Retinal pigment epithelial cell (primary cell): ENCODE measurements around the gene DOCK2.
A peak's percentile ranks its signal among the peaks of the same experiment; 100 is the strongest.

Experiments
- DNase-seq: peaks from one replicate; pipeline ENCODE4 v3.0.0-alpha.2; 2010; ENCODE audit warnings: low read depth
- H3K4me3 ChIP-seq: 2 replicates; pipeline ENCODE4 v1.5.1; 2011; ENCODE audit warnings: mild to moderate bottlenecking, low read length, control low read depth, moderate library complexity
- TF ChIP-seq, protein P1 (sequence below): conservative IDR thresholded peaks from 2 replicates; pipeline ENCODE4 v1.5.1; 2011; ENCODE audit warnings: low read depth, low read length, control low read depth, inconsistent platforms

Gene DOCK2

DNA sequence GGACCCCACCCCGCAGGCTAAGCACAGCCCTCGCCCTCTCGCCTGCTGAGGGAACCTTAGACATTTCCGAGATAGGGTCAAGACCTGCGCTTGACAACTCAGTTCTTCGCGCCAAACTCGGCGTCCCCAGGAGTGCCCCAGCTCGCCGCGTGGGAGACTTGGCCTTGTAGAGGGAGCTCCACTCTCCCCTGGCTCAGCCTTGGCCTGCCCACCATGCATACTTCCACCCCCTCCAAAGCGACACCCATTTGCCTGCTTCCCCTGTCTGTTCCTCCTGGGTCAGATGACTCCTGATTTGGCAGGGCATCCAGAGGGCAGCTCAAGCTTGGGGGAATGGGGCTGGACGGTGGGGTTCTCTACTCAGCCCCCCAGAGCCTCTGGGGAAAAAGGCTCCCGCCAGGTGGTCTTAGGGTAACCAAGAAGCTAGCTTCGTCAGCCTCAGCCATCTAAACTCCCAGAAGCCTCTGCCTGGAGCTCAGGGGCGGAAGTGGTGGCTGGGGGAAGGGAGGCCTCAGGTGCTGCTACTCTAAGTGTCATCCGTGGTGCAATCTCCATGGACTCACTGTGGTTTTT, 560 bp downstream of the DOCK2 start:
- peak overlapping the region; percentile 38 for H3K4me3 ChIP-seq
- no peak for DNase-seq
- TF ChIP-seq, protein P1, sequence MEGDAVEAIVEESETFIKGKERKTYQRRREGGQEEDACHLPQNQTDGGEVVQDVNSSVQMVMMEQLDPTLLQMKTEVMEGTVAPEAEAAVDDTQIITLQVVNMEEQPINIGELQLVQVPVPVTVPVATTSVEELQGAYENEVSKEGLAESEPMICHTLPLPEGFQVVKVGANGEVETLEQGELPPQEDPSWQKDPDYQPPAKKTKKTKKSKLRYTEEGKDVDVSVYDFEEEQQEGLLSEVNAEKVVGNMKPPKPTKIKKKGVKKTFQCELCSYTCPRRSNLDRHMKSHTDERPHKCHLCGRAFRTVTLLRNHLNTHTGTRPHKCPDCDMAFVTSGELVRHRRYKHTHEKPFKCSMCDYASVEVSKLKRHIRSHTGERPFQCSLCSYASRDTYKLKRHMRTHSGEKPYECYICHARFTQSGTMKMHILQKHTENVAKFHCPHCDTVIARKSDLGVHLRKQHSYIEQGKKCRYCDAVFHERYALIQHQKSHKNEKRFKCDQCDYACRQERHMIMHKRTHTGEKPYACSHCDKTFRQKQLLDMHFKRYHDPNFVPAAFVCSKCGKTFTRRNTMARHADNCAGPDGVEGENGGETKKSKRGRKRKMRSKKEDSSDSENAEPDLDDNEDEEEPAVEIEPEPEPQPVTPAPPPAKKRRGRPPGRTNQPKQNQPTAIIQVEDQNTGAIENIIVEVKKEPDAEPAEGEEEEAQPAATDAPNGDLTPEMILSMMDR: no peak

DNA sequence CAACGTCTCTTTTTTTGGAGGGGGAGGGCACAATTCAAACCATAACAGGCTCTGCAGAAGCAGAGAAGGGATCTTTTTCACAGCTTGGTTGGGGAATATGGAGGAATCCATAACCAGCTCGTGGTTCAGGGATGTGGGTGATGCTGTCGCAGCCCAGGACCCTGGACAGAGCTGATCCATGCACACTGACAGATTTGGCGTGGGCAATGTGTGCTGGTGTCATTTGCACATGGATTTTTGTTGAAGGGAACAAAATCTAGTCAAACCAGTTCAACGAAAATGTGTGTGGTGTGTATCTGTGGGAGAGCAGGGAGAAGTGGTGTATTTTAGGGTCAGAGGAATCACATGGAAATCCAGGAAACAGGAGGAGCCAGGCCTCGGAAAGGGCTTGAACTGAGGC, 4.2 kb downstream of the DOCK2 start:
- no peak for DNase-seq
- TF ChIP-seq, protein P1: no peak
- H3K4me3 ChIP-seq: no peak overlapping the region

GRCh38 chr5:169646856-169647255, 9.8 kb downstream of the DOCK2 start:
- no peak for DNase-seq
- H3K4me3 ChIP-seq: no peak overlapping the region
- TF ChIP-seq, protein P1: no peak

DNA sequence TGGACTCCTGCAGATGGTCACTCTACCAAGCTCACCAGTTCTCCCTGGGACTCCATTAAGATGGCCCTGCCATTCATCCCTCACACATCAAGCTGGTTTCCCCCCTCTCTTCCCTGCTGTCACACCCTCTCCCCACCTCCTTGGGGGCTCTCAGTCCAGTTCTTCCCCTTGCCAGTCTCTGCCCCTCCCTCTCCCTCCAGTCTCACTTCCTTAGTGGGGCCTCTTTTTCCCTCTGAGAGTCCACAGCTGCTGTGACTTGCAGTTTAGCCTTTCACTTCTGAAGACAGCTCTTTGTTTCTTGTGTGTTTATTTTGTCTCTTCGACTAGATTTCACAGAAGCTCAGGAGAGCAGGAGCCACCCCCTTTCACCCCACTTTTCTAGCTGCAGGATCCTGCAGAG, 10.5 kb downstream of the DOCK2 start:
- DNase-seq: no peak
- TF ChIP-seq, protein P1: no peak
- H3K4me3 ChIP-seq: no peak overlapping the region

DNA sequence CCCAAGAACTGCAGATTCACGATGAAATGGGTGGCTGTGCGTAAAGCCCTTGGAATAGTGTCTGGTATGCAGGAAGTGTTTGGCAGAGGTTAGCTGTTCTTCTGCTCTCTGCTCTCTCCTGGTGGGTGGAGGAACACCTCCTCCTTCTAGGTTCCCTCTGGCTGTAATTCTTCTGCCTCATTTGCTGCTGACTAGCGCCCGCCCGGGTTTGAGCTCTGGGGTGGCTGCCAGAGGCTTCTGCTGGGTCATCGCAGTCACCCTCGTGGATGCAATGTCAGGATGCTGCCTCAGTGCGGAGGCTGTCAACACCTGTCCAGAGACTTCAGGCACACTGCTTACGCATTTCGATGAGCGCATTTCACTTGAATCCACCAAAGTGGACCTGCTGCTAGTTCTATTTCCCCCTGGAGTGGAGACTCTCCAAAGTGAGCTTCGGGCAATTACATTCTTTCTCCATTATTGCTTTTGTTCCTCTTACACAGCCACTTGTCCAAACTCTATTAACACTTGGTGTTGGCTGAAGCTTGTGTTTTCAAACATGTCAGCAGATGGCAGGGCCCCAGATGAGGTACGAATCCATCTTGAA, 11.7 kb downstream of the DOCK2 start:
- H3K4me3 ChIP-seq: no peak overlapping the region
- TF ChIP-seq, protein P1: peak; percentile 10
- no peak for DNase-seq

- TF ChIP-seq, protein P1: no peak
- H3K4me3 ChIP-seq: no peak overlapping the region
- no peak for DNase-seq
Observed at GRCh38 chr5:169649486-169649885, 12.4 kb downstream of the DOCK2 start.

GRCh38 chr5:169650701-169651331, 13.7 kb downstream of the DOCK2 start:
- TF ChIP-seq, protein P1: no peak
- DNase-seq: no peak
- no peak overlapping the region for H3K4me3 ChIP-seq
